H9 (cell line): ENCODE results near the gene SLC7A6. TPM values are rescaled to one million over a fixed set of nuclear protein-coding genes. Genes with fewer than 3 reads are reported as not detected.

Source experiments
- DNase-seq: peaks from one replicate; pipeline ENCODE4 v3.0.0-alpha.2; 2017
- H2AFZ ChIP-seq: one replicate; pipeline ENCODE4 v1.6.1; 2013; ENCODE audit warnings: mild to moderate bottlenecking, low read length, control low read depth, moderate library complexity
- H2AK5ac ChIP-seq: 2 replicates; pipeline ENCODE4 v1.6.1; 2013; ENCODE audit warnings: low read length, control low read depth, mixed read lengths; ENCODE audit not compliant: insufficient read length
- H2BK120ac ChIP-seq: one replicate; pipeline ENCODE4 v1.6.1; 2013; ENCODE audit warnings: low read depth, mild to moderate bottlenecking, low read length, control low read depth, inconsistent platforms; ENCODE audit not compliant: poor library complexity, severe bottlenecking
- H2BK12ac ChIP-seq: 2 replicates; pipeline ENCODE4 v1.6.1; 2013; ENCODE audit warnings: low read length, control low read depth, mixed read lengths, low read depth; ENCODE audit not compliant: insufficient read length
- H2BK15ac ChIP-seq: 2 replicates; pipeline ENCODE4 v1.6.1; 2013; ENCODE audit warnings: low read depth, low read length, control low read depth
- H2BK20ac ChIP-seq: one replicate; pipeline ENCODE4 v1.6.1; 2013; ENCODE audit warnings: low read depth, mild to moderate bottlenecking, low read length, control low read depth, inconsistent platforms; ENCODE audit not compliant: poor library complexity, severe bottlenecking
- H2BK5ac ChIP-seq: 2 replicates; pipeline ENCODE4 v1.6.1; 2013; ENCODE audit warnings: low read length, control low read depth, mixed read lengths; ENCODE audit not compliant: insufficient read length
- H3K14ac ChIP-seq: 2 replicates; pipeline ENCODE4 v1.6.1; 2013; ENCODE audit warnings: low read length, control low read depth; ENCODE audit not compliant: insufficient read depth
- H3K18ac ChIP-seq: 2 replicates; pipeline ENCODE4 v1.6.1; 2013; ENCODE audit warnings: low read depth, mild to moderate bottlenecking, mixed read lengths, low read length, control low read depth; ENCODE audit not compliant: insufficient read length
- H3K23ac ChIP-seq: 2 replicates; pipeline ENCODE4 v1.6.1; 2013; ENCODE audit warnings: low read length, control low read depth, mixed read lengths, low read depth; ENCODE audit not compliant: insufficient read length
- H3K23me2 ChIP-seq: 2 replicates; pipeline ENCODE4 v1.6.1; 2013; ENCODE audit warnings: low read depth, mild to moderate bottlenecking, mixed read lengths, low read length, control low read depth; ENCODE audit not compliant: insufficient read length, poor library complexity, severe bottlenecking
- H3K27ac ChIP-seq: 2 replicates; pipeline ENCODE4 v1.5.1; 2013; ENCODE audit warnings: low read length, control low read depth, mixed read lengths, low read depth; ENCODE audit not compliant: insufficient read length
- H3K27me3 ChIP-seq: 2 replicates; pipeline ENCODE4 v1.6.1; 2013; ENCODE audit warnings: low read length, control low read depth, inconsistent platforms; ENCODE audit not compliant: insufficient read depth
- H3K4ac ChIP-seq: 2 replicates; pipeline ENCODE4 v1.6.1; 2013; ENCODE audit warnings: low read depth, mild to moderate bottlenecking, control low read depth, inconsistent platforms, low read length, moderate library complexity
- H3K4me1 ChIP-seq: 2 replicates; pipeline ENCODE4 v1.6.1; 2013; ENCODE audit warnings: low read length, control low read depth, inconsistent platforms; ENCODE audit not compliant: insufficient read depth
- H3K4me2 ChIP-seq: 2 replicates; pipeline ENCODE4 v1.6.1; 2013; ENCODE audit warnings: low read length, control low read depth, mixed read lengths; ENCODE audit not compliant: insufficient read length, insufficient read depth
- H3K56ac ChIP-seq: 2 replicates; pipeline ENCODE4 v1.6.1; 2013; ENCODE audit warnings: low read depth, mild to moderate bottlenecking, mixed read lengths, low read length, control low read depth; ENCODE audit not compliant: insufficient read length
- H3K79me1 ChIP-seq: 2 replicates; pipeline ENCODE4 v1.6.1; 2013; ENCODE audit warnings: low read depth, mild to moderate bottlenecking, moderate library complexity, low read length, control low read depth, inconsistent platforms; ENCODE audit not compliant: insufficient read depth, poor library complexity, severe bottlenecking
- H3K79me2 ChIP-seq: 2 replicates; pipeline ENCODE4 v1.6.1; 2013; ENCODE audit warnings: low read length, control low read depth, inconsistent platforms; ENCODE audit not compliant: insufficient read depth
- H3K9ac ChIP-seq: 2 replicates; pipeline ENCODE4 v1.6.1; 2013; ENCODE audit warnings: low read length, control low read depth, mixed read lengths; ENCODE audit not compliant: insufficient read length; ENCODE audit errors: extremely low read depth
- H3K9me3 ChIP-seq: one replicate; pipeline ENCODE4 v1.6.1; 2013; ENCODE audit warnings: low read depth, low read length, inconsistent platforms; ENCODE audit not compliant: control insufficient read depth
- H3T11ph ChIP-seq: one replicate; pipeline ENCODE4 v1.6.1; 2013; ENCODE audit warnings: mild to moderate bottlenecking, low read length, control low read depth, inconsistent platforms
- H4K20me1 ChIP-seq: one replicate; pipeline ENCODE4 v1.6.1; 2013; ENCODE audit not compliant: control insufficient read depth, insufficient read length, insufficient read depth
- H4K5ac ChIP-seq: 2 replicates; pipeline ENCODE4 v1.6.1; 2013; ENCODE audit warnings: low read depth, mild to moderate bottlenecking, mixed read lengths, low read length, control low read depth; ENCODE audit not compliant: insufficient read length
- H4K8ac ChIP-seq: replicated peaks from 2 replicates; pipeline ENCODE4 v1.6.1; 2013; ENCODE audit warnings: low read length, control low read depth, mixed read lengths, low read depth; ENCODE audit not compliant: insufficient read length
- H4K91ac ChIP-seq: 2 replicates; pipeline ENCODE4 v1.6.1; 2013; ENCODE audit warnings: low read depth, mild to moderate bottlenecking, moderate library complexity, mixed read lengths, low read length, control low read depth; ENCODE audit not compliant: insufficient read length
- H3K27ac Mint-ChIP-seq, 3 experiments: 2 replicates in 2 of 3; 3 replicates in 1 of 3; pipeline ENCODE4 v1.8.0; 2020 to 2021; ENCODE audit warnings: mixed read lengths in 3 of 3, mild to moderate bottlenecking in 1 of 3, moderate library complexity in 1 of 3
- H3K27me3 Mint-ChIP-seq: 2 replicates; pipeline ENCODE4 v1.8.0; 2021; ENCODE audit warnings: low read depth, mild to moderate bottlenecking, moderate library complexity, mixed read lengths
- H3K36me3 Mint-ChIP-seq, 3 experiments: 2 replicates in 2 of 3; 3 replicates in 1 of 3; pipeline ENCODE4 v1.8.0; 2020 to 2021; ENCODE audit warnings: low read depth in 3 of 3, mixed read lengths in 3 of 3; ENCODE audit not compliant: insufficient read depth in 1 of 3
- H3K4me1 Mint-ChIP-seq, 2 experiments: 2 replicates each; pipeline ENCODE4 v1.8.0; 2020; ENCODE audit warnings: mixed read lengths in 2 of 2
- H3K4me3 Mint-ChIP-seq, 2 experiments: 2 replicates in 1 of 2; 3 replicates in 1 of 2; pipeline ENCODE4 v1.8.0; 2020 to 2021; ENCODE audit warnings: mild to moderate bottlenecking in 2 of 2, mixed read lengths in 2 of 2, moderate library complexity in 1 of 2
- H3K9me3 Mint-ChIP-seq, 2 experiments: 2 replicates in 1 of 2; 3 replicates in 1 of 2; pipeline ENCODE4 v1.8.0; 2020; ENCODE audit warnings: mild to moderate bottlenecking in 2 of 2, mixed read lengths in 2 of 2, moderate library complexity in 1 of 2
- CTCF ChIP-seq: fragments of 200-600 bp; sonication (generic); conservative IDR thresholded peaks from 3 replicates; pipeline ENCODE4 v1.8.0; 2021; ENCODE audit warnings: antibody characterized with exemption, mild to moderate bottlenecking
- WGBS: extraction: QIAGEN DNeasy Blood & Tissue Kit; methylation state at CpG from one replicate; pipeline ENCODE4 v1.1.7; 2013; ENCODE audit warnings: missing lambda C conversion rate, low lambda C conversion rate, mixed read lengths; ENCODE audit not compliant: insufficient read length; ENCODE audit errors: extremely low coverage; 5-methylcytosine and 5-hydroxymethylcytosine counted together
- total RNA-seq: library from RNA; stranded (reverse); gene quantifications from 2 replicates; pipeline ENCODE4 v1.2.1, GENCODE V29; 2021

The SLC7A6 gene
- total RNA-seq, 1 experiment from 2014 or later = 21.1 TPM

- Histone ChIP-seq H2BK120ac (no peak overlapping the region), H4K91ac (no peak overlapping the region), H3K23ac (no peak overlapping the region), H3K9ac (no peak overlapping the region), H3T11ph (no peak overlapping the region), H2BK5ac (no peak overlapping the region), H3K27me3 (no peaks in the 10 kb centered on the region), H3K4me2 (no peak overlapping the region), H2AK5ac (no peak overlapping the region), H2AFZ (no peak overlapping the region), H2BK12ac (no peak overlapping the region), H3K27ac (no peak overlapping the region), H2BK20ac (no peak overlapping the region), H2BK15ac (no peak overlapping the region), H3K14ac (no peak overlapping the region; the same call in 1 of the 2 replicates), H3K4ac (no peak overlapping the region), H4K5ac (no peak overlapping the region), H3K9me3 (no peaks in the 10 kb centered on the region), H4K20me1 (peaks cover 3% of the 10 kb centered on the region), H3K56ac (no peak overlapping the region), H3K18ac (no peak overlapping the region), H4K8ac (no peak overlapping the region), H3K79me2 (no peaks in the 10 kb centered on the region), H3K79me1 (no peaks in the 10 kb centered on the region), H3K23me2 (no peaks in the 10 kb centered on the region), H3K4me1 (no peaks in the 10 kb centered on the region)
- H3K4me3 Mint-ChIP-seq = no peak overlapping the region
- no CpG with 5 or more reads among the region's 27 CpGs for WGBS
- no peak for TF ChIP-seq CTCF
- H3K9me3 Mint-ChIP-seq = no peaks in the 10 kb centered on the region; a peak in 1 of 5 replicates
- no peak for DNase-seq
- H3K4me1 Mint-ChIP-seq = no peaks in the 10 kb centered on the region
- no peaks in the 10 kb centered on the region for H3K27me3 Mint-ChIP-seq
- H3K27ac Mint-ChIP-seq = no peak overlapping the region
- H3K36me3 Mint-ChIP-seq = peaks cover 22 to 80% (median 75%) of the 10 kb centered on the region in 3 experiments; a peak in 6 of 7 replicates
Observed at GRCh38 chr16:68348639-68349445, 84.5 kb downstream of the SLC7A6 start.
